HL-60 (cell line): ENCODE results near the gene ASIC5.

Source experiments
- DNase-seq, 2 experiments: peaks; one replicate each; pipeline ENCODE4 v3.0.0-alpha.2; 2010 to 2020; ENCODE audit warnings: low read depth in 1 of 2, low spot score in 1 of 2
- H3K27ac ChIP-seq: fragments of 250-450 bp; sonication (Bioruptor Pico); replicated peaks from 2 replicates; pipeline ENCODE4 v1.5.1; 2020; ENCODE audit warnings: mild to moderate bottlenecking, moderate library complexity
- H3K27me3 ChIP-seq: fragments of 250-450 bp; sonication (Bioruptor Pico); 2 replicates; pipeline ENCODE4 v1.5.1; 2021; ENCODE audit warnings: mild to moderate bottlenecking, moderate library complexity; ENCODE audit not compliant: insufficient read depth, poor library complexity, severe bottlenecking
- H3K4me3 ChIP-seq: replicated peaks from 2 replicates; pipeline ENCODE4 v1.5.1; 2011; ENCODE audit warnings: mild to moderate bottlenecking, control low read depth, low read length; ENCODE audit not compliant: insufficient read depth
- CTCF ChIP-seq: IDR thresholded peaks from one replicate; pipeline ENCODE4 v1.5.1; 2011; ENCODE audit warnings: low read length, control low read depth, inconsistent platforms; ENCODE audit not compliant: insufficient read depth
- GABPA ChIP-seq: IDR thresholded peaks from 2 replicates; pipeline ENCODE4 v1.6.1; 2012; ENCODE audit warnings: low read depth
- POLR2AphosphoS5 ChIP-seq: IDR thresholded peaks from 2 replicates; pipeline ENCODE4 v1.6.1; 2012; ENCODE audit warnings: low read depth
- REST ChIP-seq: IDR thresholded peaks from 2 replicates; pipeline ENCODE4 v1.6.1; 2012; ENCODE audit warnings: low read depth; ENCODE audit not compliant: insufficient replicate concordance
- SPI1 ChIP-seq: IDR thresholded peaks from 2 replicates; pipeline ENCODE4 v1.6.1; 2012; ENCODE audit warnings: low read depth, mild to moderate bottlenecking, borderline replicate concordance

ASIC5 gene

GRCh38 chr4:155837203-155837796 is 28.8 kb downstream of the ASIC5 start:
- no peak for DNase-seq
- Histone ChIP-seq H3K4me3 (no peak overlapping the region), H3K27ac (no peak overlapping the region), H3K27me3 (no peaks in the 10 kb centered on the region)
- TF ChIP-seq SPI1 (no peak), REST (no peak), CTCF (no peak), POLR2AphosphoS5 (no peak), GABPA (no peak)

- Histone ChIP-seq H3K27ac (no peak overlapping the region), H3K27me3 (no peaks in the 10 kb centered on the region), H3K4me3 (no peak overlapping the region)
- DNase-seq, result no peak
- TF ChIP-seq POLR2AphosphoS5, result no peak
- no peak for TF ChIP-seq CTCF
- no peak for TF ChIP-seq REST
- TF ChIP-seq SPI1, result no peak
Measured at GRCh38 chr4:155832664-155833063, 33.4 kb downstream of the ASIC5 start.

GRCh38 chr4:155828628-155829027 is 37.4 kb downstream of the ASIC5 start:
- TF ChIP-seq SPI1 (no peak), CTCF (no peak), GABPA (no peak), POLR2AphosphoS5 (no peak), REST (no peak)
- no peak overlapping the region for H3K4me3 ChIP-seq
- no peak overlapping the region for H3K27ac ChIP-seq
- DNase-seq, result no peak
- no peaks in the 10 kb centered on the region for H3K27me3 ChIP-seq
